Activated T-cell treated with anti-CD3 and anti-CD28 coated beads for 24 hours (primary cell): ENCODE data around the gene GGTLC1.
"Not testable (repeated sequence)": the region's sequence is repeated elsewhere in the genome, so short reads cannot be mapped to it uniquely, and the experiment has no call there.

ENCODE experiments used
- DNase-seq: peaks from one replicate; pipeline ENCODE4 v3.0.0-alpha.2; 2020; ENCODE audit warnings: low read depth

Gene GGTLC1

GRCh38 chr20:23988561-23988960 lies at the start of gene GGTLC1:
Gene GGTLC1 (minus strand): TSS chr20:23988779. CDS start chr20:23986611, 2,168 bp downstream.
- DNase-seq = no peak

GRCh38 chr20:24034820-24035219 lies 46.2 kb upstream of the GGTLC1 start:
- DNase-seq = no peak

- DNase-seq = no peak
These were observed 45.0 kb upstream of the GGTLC1 start for GRCh38 chr20:24033565-24033964.

GRCh38 chr20:24033151-24033550 lies 44.6 kb upstream of the GGTLC1 start:
- no peak for DNase-seq

- DNase-seq = no peak
These were observed 43.9 kb upstream of the GGTLC1 start for GRCh38 chr20:24032400-24032898.

- DNase-seq = peak; percentile 62
These were observed 38.6 kb upstream of the GGTLC1 start for GRCh38 chr20:24027229-24027628.

GRCh38 chr20:24022621-24023180 lies 34.1 kb upstream of the GGTLC1 start:
- DNase-seq = no peak

GRCh38 chr20:24018796-24019195 lies 30.2 kb upstream of the GGTLC1 start:
- no peak for DNase-seq

- DNase-seq = no peak
These were observed 28.8 kb upstream of the GGTLC1 start for GRCh38 chr20:24017458-24017755.

- no peak for DNase-seq
These were observed 28.3 kb upstream of the GGTLC1 start for GRCh38 chr20:24016607-24017457.

- no peak for DNase-seq
These were observed 25.4 kb upstream of the GGTLC1 start for GRCh38 chr20:24013953-24014352.

GRCh38 chr20:24011282-24011681 lies 22.7 kb upstream of the GGTLC1 start:
- DNase-seq = no peak

- DNase-seq = no peak
These were observed 19.2 kb upstream of the GGTLC1 start for GRCh38 chr20:24007758-24008157.

- no peak for DNase-seq
These were observed 18.6 kb upstream of the GGTLC1 start for GRCh38 chr20:24007073-24007595.

GRCh38 chr20:24006626-24007025 lies 18.0 kb upstream of the GGTLC1 start:
- no peak for DNase-seq

GRCh38 chr20:24004471-24004870 lies 15.9 kb upstream of the GGTLC1 start:
- no peak for DNase-seq

GRCh38 chr20:24002896-24003295 lies 14.3 kb upstream of the GGTLC1 start:
- no peak for DNase-seq

GRCh38 chr20:24001712-24002405 lies 13.3 kb upstream of the GGTLC1 start:
- no peak for DNase-seq

- no peak for DNase-seq
These were observed 10.3 kb upstream of the GGTLC1 start for GRCh38 chr20:23998844-23999243.

GRCh38 chr20:23998392-23998791 lies 9.8 kb upstream of the GGTLC1 start:
- no peak for DNase-seq

- peak; percentile 30 for DNase-seq
These were observed 7.5 kb upstream of the GGTLC1 start for GRCh38 chr20:23995905-23996666.

- not testable (repeated sequence) for DNase-seq
These were observed 6.7 kb upstream of the GGTLC1 start for GRCh38 chr20:23995291-23995690.
